Endothelial cell (in vitro differentiated cells): Measurements from ENCODE around the gene NBAS. TPM values are rescaled to one million over a fixed set of nuclear protein-coding genes. Genes with fewer than 3 reads are reported as not detected.

ENCODE experiments used
- DNase-seq: peaks from one replicate; pipeline ENCODE4 v3.0.0; 2021; ENCODE audit warnings: low spot score
- H3K27ac Mint-ChIP-seq: one replicate; pipeline ENCODE4 v1.8.0; 2021; ENCODE audit warnings: mixed read lengths, inconsistent platforms; ENCODE audit not compliant: unreplicated experiment
- H3K27me3 Mint-ChIP-seq: one replicate; pipeline ENCODE4 v1.8.0; 2021; ENCODE audit warnings: mild to moderate bottlenecking, moderate library complexity, mixed read lengths, inconsistent platforms; ENCODE audit not compliant: unreplicated experiment
- H3K36me3 Mint-ChIP-seq: one replicate; pipeline ENCODE4 v1.8.0; 2021; ENCODE audit warnings: mild to moderate bottlenecking, low read depth, mixed read lengths, inconsistent platforms; ENCODE audit not compliant: unreplicated experiment
- H3K4me1 Mint-ChIP-seq: one replicate; pipeline ENCODE4 v1.8.0; 2021; ENCODE audit warnings: mild to moderate bottlenecking, mixed read lengths, inconsistent platforms; ENCODE audit not compliant: unreplicated experiment
- H3K4me3 Mint-ChIP-seq: one replicate; pipeline ENCODE4 v1.8.0; 2021; ENCODE audit warnings: mild to moderate bottlenecking, mixed read lengths, inconsistent platforms; ENCODE audit not compliant: unreplicated experiment
- H3K9me3 Mint-ChIP-seq: one replicate; pipeline ENCODE4 v1.8.0; 2021; ENCODE audit warnings: mixed read lengths, inconsistent platforms; ENCODE audit not compliant: unreplicated experiment
- CTCF ChIP-seq: fragments of 200-600 bp; sonication (generic); IDR thresholded peaks from one replicate; pipeline ENCODE4 v1.5.0; 2021; ENCODE audit warnings: antibody characterized with exemption; ENCODE audit not compliant: unreplicated experiment
- total RNA-seq: library from RNA; stranded (reverse); fragmentation: NEBNext Ultra II Directional; extraction: Animal tissue kit (Norgen Biotek cat#: 25700); gene quantifications from one replicate; pipeline ENCODE4 v1.2.1, GENCODE V29; 2021; ENCODE audit not compliant: unreplicated experiment

Gene NBAS
- total RNA-seq, 1 donor from 2014 or later, result 52.8 TPM

GRCh38 chr2:15565392-15565791 is 4.3 kb upstream of the NBAS start:
- TF ChIP-seq CTCF, result no peak
- no peaks in the 10 kb centered on the region for H3K36me3 Mint-ChIP-seq

GRCh38 chr2:15563227-15564100 is 2.3 kb upstream of the NBAS start:
- Mint-ChIP-seq H3K4me3 (no peak overlapping the region), H3K36me3 (no peaks in the 10 kb centered on the region)

More at GRCh38 chr2:15565392-15565791, 4.3 kb upstream of the NBAS start:
- no peak for DNase-seq
- Mint-ChIP-seq H3K4me3 (no peak overlapping the region), H3K27ac (no peak overlapping the region), H3K9me3 (no peaks in the 10 kb centered on the region), H3K4me1 (peaks cover 24% of the 10 kb centered on the region), H3K27me3 (peaks cover 8% of the 10 kb centered on the region)

GRCh38 chr2:15562354-15563031 is 1.4 kb upstream of the NBAS start:
- no peak for TF ChIP-seq CTCF
- Mint-ChIP-seq H3K4me3 (peak overlapping the region; percentile 99), H3K4me1 (peaks cover 44% of the 10 kb centered on the region)

More at GRCh38 chr2:15563227-15564100, 2.3 kb upstream of the NBAS start:
- TF ChIP-seq CTCF, result no peak
- no peak for DNase-seq
- no peak overlapping the region for H3K27ac Mint-ChIP-seq
- no peaks in the 10 kb centered on the region for H3K9me3 Mint-ChIP-seq
- peaks cover 38% of the 10 kb centered on the region for H3K4me1 Mint-ChIP-seq
- peaks cover 9% of the 10 kb centered on the region for H3K27me3 Mint-ChIP-seq

GRCh38 chr2:15561574-15562344 is 625 bp upstream of the NBAS start:
- H3K4me1 Mint-ChIP-seq, result peaks cover 44% of the 10 kb centered on the region
- H3K4me3 Mint-ChIP-seq, result peak overlapping the region; percentile 99
- peak overlapping the region; percentile 99 for H3K27ac Mint-ChIP-seq
- H3K9me3 Mint-ChIP-seq, result no peaks in the 10 kb centered on the region
- peaks cover 9% of the 10 kb centered on the region for H3K27me3 Mint-ChIP-seq
- H3K36me3 Mint-ChIP-seq, result no peaks in the 10 kb centered on the region
- DNase-seq, result no peak
- TF ChIP-seq CTCF, result no peak

More at GRCh38 chr2:15562354-15563031, 1.4 kb upstream of the NBAS start:
- Mint-ChIP-seq H3K9me3 (no peaks in the 10 kb centered on the region), H3K27ac (peak overlapping the region; percentile 99), H3K27me3 (peaks cover 9% of the 10 kb centered on the region), H3K36me3 (no peaks in the 10 kb centered on the region)
- DNase-seq, result no peak
